AG10803 (cell line): Measurements from ENCODE around the gene GATB.

Experiments
- DNase-seq: peaks from one replicate; pipeline ENCODE4 v3.0.0; 2010; ENCODE audit warnings: low read depth
- H3K4me3 ChIP-seq: 2 replicates; pipeline ENCODE4 v1.5.1; 2011; ENCODE audit warnings: mild to moderate bottlenecking, low read length, control low read depth
- CTCF ChIP-seq: conservative IDR thresholded peaks from 2 replicates; pipeline ENCODE4 v1.5.1; 2011; ENCODE audit warnings: mild to moderate bottlenecking, low read length, control low read depth, inconsistent platforms

Gene GATB

GRCh38 chr4:151753056-151753455, 7.8 kb downstream of the GATB start:
- DNase-seq: no peak
- no peak for TF ChIP-seq CTCF

GRCh38 chr4:151750156-151750555, 10.7 kb downstream of the GATB start:
- H3K4me3 ChIP-seq: no peak overlapping the region
- TF ChIP-seq CTCF: no peak
- no peak for DNase-seq

More at GRCh38 chr4:151753056-151753455, 7.8 kb downstream of the GATB start:
- H3K4me3 ChIP-seq: no peak overlapping the region

GRCh38 chr4:151745481-151746231, 15.2 kb downstream of the GATB start:
- no peak for TF ChIP-seq CTCF
- peak; percentile 68 for DNase-seq
- no peak overlapping the region for H3K4me3 ChIP-seq

GRCh38 chr4:151744614-151745013, 16.2 kb downstream of the GATB start:
- H3K4me3 ChIP-seq: no peak overlapping the region
- TF ChIP-seq CTCF: no peak
- peak; percentile 86 for DNase-seq

- TF ChIP-seq CTCF: no peak
- no peak overlapping the region for H3K4me3 ChIP-seq
- no peak for DNase-seq
Measured at GRCh38 chr4:151743894-151744293, 16.9 kb downstream of the GATB start.

GRCh38 chr4:151743128-151743854, 17.5 kb downstream of the GATB start:
- no peak overlapping the region for H3K4me3 ChIP-seq
- no peak for DNase-seq
- TF ChIP-seq CTCF: no peak
